K562 (cell line): ENCODE data around the gene MBNL1. TPM values are rescaled to one million over a fixed set of nuclear protein-coding genes. Genes with fewer than 3 reads are reported as not detected.

Experiments used
- AFF4 ChIP-seq: sonication (generic); formaldehyde crosslinking; IDR thresholded peaks from 2 replicates; pipeline ENCODE4 v1.8.0; 2023; ENCODE audit warnings: mild to moderate bottlenecking, missing genetic modification reagents
- ATF3 ChIP-seq, 2 experiments: fragments of 450-650 bp in 1 of 2; sonication (generic) in 1 of 2; formaldehyde crosslinking in 1 of 2; IDR thresholded peaks in 1 of 2; conservative IDR thresholded peaks in 1 of 2; 2 replicates each; pipeline versions ENCODE4 v1.6.1 to v1.8.1; 2016 to 2023; ENCODE audit warnings: mild to moderate bottlenecking in 2 of 2, moderate library complexity in 2 of 2, inconsistent platforms in 1 of 2, missing genetic modification reagents in 1 of 2
- CC2D1A ChIP-seq: fragments of 450-650 bp; IDR thresholded peaks from 2 replicates; pipeline ENCODE4 v1.6.1; 2017; ENCODE audit warnings: mild to moderate bottlenecking
- ELF4 ChIP-seq: fragments of 450-650 bp; formaldehyde crosslinking; IDR thresholded peaks from 2 replicates; pipeline ENCODE4 v1.4.0; 2022; ENCODE audit warnings: missing genetic modification characterization
- FOSL1 ChIP-seq: fragments of 200-800 bp; sonication (Bioruptor generic); conservative IDR thresholded peaks from 2 replicates; pipeline ENCODE4 v1.6.1; 2016; ENCODE audit warnings: missing genetic modification characterization, missing compliant biosample characterization
- JUND ChIP-seq, 2 experiments: IDR thresholded peaks; 2 replicates in 1 of 2; 3 replicates in 1 of 2; pipeline ENCODE4 v1.6.1; 2011; ENCODE audit warnings: borderline replicate concordance in 2 of 2, low read depth in 2 of 2, low read length in 2 of 2, improper control_type of control experiment in 1 of 2, missing biosample characterization in 1 of 2, missing genetic modification characterization in 1 of 2, missing genetic modification reagents in 1 of 2
- MYBL2 ChIP-seq, 2 experiments: fragments of 450-650 bp in 1 of 2; sonication (generic) in 1 of 2; formaldehyde crosslinking in 1 of 2; IDR thresholded peaks; 2 replicates each; pipeline versions ENCODE4 v1.6.1 to v1.8.1; 2017 to 2022; ENCODE audit warnings: borderline replicate concordance in 1 of 2, inconsistent platforms in 1 of 2, low read depth in 1 of 2, mild to moderate bottlenecking in 1 of 2, missing genetic modification reagents in 1 of 2, moderate library complexity in 1 of 2
- ZBTB26 ChIP-seq: fragments of 450-650 bp; formaldehyde crosslinking; IDR thresholded peaks from 2 replicates; pipeline ENCODE4 v1.4.0; 2022; ENCODE audit warnings: missing genetic modification characterization
- ZNF551 ChIP-seq: fragments of 250-450 bp; sonication (Bioruptor Pico); IDR thresholded peaks from 2 replicates; pipeline ENCODE4 v1.5.0; 2021; ENCODE audit warnings: mild to moderate bottlenecking, moderate library complexity
- polyA plus RNA-seq, 8 experiments: library from polyadenylated mRNA; depleted of rRNA in 4 of 8; stranded (reverse) in 5 of 8; unstranded in 3 of 8; fragments of >200 nt; fragmentation: Nextera tagmentation in 2 of 8; fragmentation: Illumina TruSeq in 1 of 8; extraction: Ambion mirVana in 2 of 8; extraction: Trizol in 1 of 8; gene quantifications; 2 replicates each; pipeline versions ENCODE4 v1.2.1 to v1.2.3, GENCODE V29; 2011 to 2014; ENCODE audit warnings: inconsistent platforms in 1 of 8, missing spikeins in 1 of 8
- total RNA-seq, 7 experiments: library from RNA; depleted of rRNA in 6 of 7; stranded (reverse); fragments of >200 nt in 6 of 7; fragmentation: Illumina TruSeq in 2 of 7; extraction: Trizol in 2 of 7; gene quantifications; 2 replicates each; pipeline versions ENCODE4 v1.2.1 to v1.2.3, GENCODE V29; 2011 to 2021; ENCODE audit warnings: low replicate concordance in 1 of 7

The MBNL1 gene
- total and polyA plus RNA-seq, 9 of the 15 experiments (the other 6 are each of a cell fraction or from before 2014, with no cell fraction given): 70.3 to 243 (median 220) TPM

- TF ChIP-seq JUND (IDR thresholded peaks at IDR 0.05; ENCODE audit: borderline replicate concordance, low read depth, low read length) (peak; percentile 27; the same call in 1 of the 2 replicates), JUND (tag; IDR thresholded peaks at IDR 0.05; ENCODE audit: borderline replicate concordance, low read depth, low read length) (0 out of 3 replicates have a peak, but pooled peaks have one; percentile 57), AFF4 (no peak), FOSL1 (peak; percentile 54; the same call in 1 of the 2 replicates), ZNF551 (no peak), ZBTB26 (no peak), CC2D1A (0 out of 2 replicates have a peak, but pooled peaks have one; percentile 10), ATF3 (IDR thresholded peaks at IDR 0.05) (peak; percentile 73), ATF3 (CRISPR knock-in tag; conservative IDR thresholded peaks at IDR 0.05) (no peak), ELF4 (CRISPR knock-in tag) (no peak), MYBL2 (IDR thresholded peaks at IDR 0.05; ENCODE audit: low read depth) (peak; percentile 53; the same call in 1 of the 2 replicates), MYBL2 (CRISPR knock-in tag; IDR thresholded peaks at IDR 0.05; ENCODE audit: borderline replicate concordance) (no peak)
Measured at GRCh38 chr3:152302521-152303021, 33.8 kb downstream of the MBNL1 start (continued).
